Fibroblast of villous mesenchyme (primary cell): Measurements from ENCODE around the gene ZXDC. TPM values are rescaled to one million over a fixed set of nuclear protein-coding genes. Genes with fewer than 3 reads are reported as not detected.

Source experiments
- DNase-seq: peaks from one replicate; pipeline ENCODE4 v3.0.0-alpha.2; 2010; ENCODE audit warnings: low read depth
- H3K4me3 ChIP-seq: 2 replicates; pipeline ENCODE4 v1.5.1; 2011; ENCODE audit warnings: low read depth, mild to moderate bottlenecking, low read length
- CTCF ChIP-seq: IDR thresholded peaks from 2 replicates; pipeline ENCODE4 v1.5.1; 2012; ENCODE audit warnings: low read depth, mild to moderate bottlenecking, low read length; ENCODE audit not compliant: insufficient read depth
- total RNA-seq: library from RNA; depleted of rRNA; stranded (reverse); fragments of >200 nt; gene quantifications from 2 replicates; pipeline ENCODE4 v1.2.3, GENCODE V29; 2012

The ZXDC gene
- total RNA-seq, 1 donor: 17.7 TPM

- no peak overlapping the region for H3K4me3 ChIP-seq
- DNase-seq: no peak
- no peak for TF ChIP-seq CTCF
Measured at GRCh38 chr3:126440709-126440995, 35.0 kb downstream of the ZXDC start.

- no peak for TF ChIP-seq CTCF
- DNase-seq: no peak
- H3K4me3 ChIP-seq: no peak overlapping the region
Measured at GRCh38 chr3:126439968-126440708, 35.6 kb downstream of the ZXDC start.

- DNase-seq: no peak
- TF ChIP-seq CTCF: no peak
- no peak overlapping the region for H3K4me3 ChIP-seq
Measured at GRCh38 chr3:126439346-126439967, 36.2 kb downstream of the ZXDC start.

- H3K4me3 ChIP-seq: no peak overlapping the region
- DNase-seq: no peak
- no peak for TF ChIP-seq CTCF
Measured at GRCh38 chr3:126438746-126439145, 36.9 kb downstream of the ZXDC start.

- H3K4me3 ChIP-seq: no peak overlapping the region
- DNase-seq: no peak
- TF ChIP-seq CTCF: no peak
Measured at GRCh38 chr3:126438186-126438585, 37.5 kb downstream of the ZXDC start.

- TF ChIP-seq CTCF: no peak
- DNase-seq: no peak
- no peak overlapping the region for H3K4me3 ChIP-seq
Measured at GRCh38 chr3:126436826-126437717, 38.6 kb downstream of the ZXDC start.
